PFSK-1 (cell line): ENCODE results near the gene KIRREL3.

Experiments used
- FOXP2 ChIP-seq: optimal IDR thresholded peaks from 2 replicates; pipeline ENCODE3; 2011; ENCODE audit warnings: borderline replicate concordance, control low read depth, inconsistent platforms; ENCODE audit not compliant: insufficient read depth; ENCODE audit errors: extremely low read length, extremely low read depth
- POLR2AphosphoS5 ChIP-seq: IDR thresholded peaks from 2 replicates; pipeline ENCODE4 v1.6.1; 2012; ENCODE audit warnings: low read depth, mild to moderate bottlenecking, control low read depth, low read length, moderate library complexity
- REST ChIP-seq, 2 experiments: IDR thresholded peaks; 2 replicates each; pipeline versions ENCODE4 v1.6.1 to v1.8.0; 2011 to 2012; ENCODE audit warnings: low read depth in 2 of 2, low read length in 2 of 2, control low read depth in 1 of 2, inconsistent platforms in 1 of 2, mild to moderate bottlenecking in 1 of 2, moderate library complexity in 1 of 2; ENCODE audit not compliant: insufficient read depth in 1 of 2
- SIN3A ChIP-seq: IDR thresholded peaks from 2 replicates; pipeline ENCODE4 v1.6.1; 2012; ENCODE audit warnings: mild to moderate bottlenecking, low read length, moderate library complexity, borderline replicate concordance; ENCODE audit not compliant: insufficient read depth
- TAF1 ChIP-seq: IDR thresholded peaks from 2 replicates; pipeline ENCODE4 v1.6.1; 2012; ENCODE audit warnings: low read length, control low read depth, borderline replicate concordance; ENCODE audit not compliant: insufficient read depth

KIRREL3 gene

GRCh38 chr11:126545057-126545555, 455.5 kb downstream of the KIRREL3 start:
- TF ChIP-seq TAF1 (no peak), FOXP2 (no peak)

- TF ChIP-seq REST (IDR thresholded peaks at IDR 0.05; ENCODE audit: insufficient read depth in 1 of 2, low read depth in 2 of 2, low read length in 2 of 2) = peak; percentile 90 to 94
- peak; percentile 60; the same call in 1 of the 2 replicates for TF ChIP-seq SIN3A
- TF ChIP-seq POLR2AphosphoS5 = no peak
These were observed 456.2 kb downstream of the KIRREL3 start for GRCh38 chr11:126544108-126545056.

- TF ChIP-seq SIN3A = no peak
- 0 out of 4 replicates have a peak, but pooled peaks of 1 of the 2 experiments have one; percentile 9 for TF ChIP-seq REST (IDR thresholded peaks at IDR 0.05; ENCODE audit: insufficient read depth in 1 of 2, low read depth in 2 of 2, low read length in 2 of 2)
These were observed 456.9 kb downstream of the KIRREL3 start for GRCh38 chr11:126543691-126544090.

- TF ChIP-seq TAF1 (no peak), POLR2AphosphoS5 (no peak), REST (IDR thresholded peaks at IDR 0.05; ENCODE audit: insufficient read depth in 1 of 2, low read depth in 2 of 2, low read length in 2 of 2) (no peak), FOXP2 (no peak), SIN3A (no peak)
These were observed 458.1 kb downstream of the KIRREL3 start for GRCh38 chr11:126542334-126543015.

- TF ChIP-seq SIN3A = no peak
- no peak for TF ChIP-seq TAF1
- no peak for TF ChIP-seq FOXP2
- TF ChIP-seq REST (IDR thresholded peaks at IDR 0.05; ENCODE audit: insufficient read depth in 1 of 2, low read depth in 2 of 2, low read length in 2 of 2) = no peak
- TF ChIP-seq POLR2AphosphoS5 = no peak
These were observed 462.5 kb downstream of the KIRREL3 start for GRCh38 chr11:126538071-126538470.
